ENCODE data around the gene MARVELD1.

The MARVELD1 gene

DNA sequence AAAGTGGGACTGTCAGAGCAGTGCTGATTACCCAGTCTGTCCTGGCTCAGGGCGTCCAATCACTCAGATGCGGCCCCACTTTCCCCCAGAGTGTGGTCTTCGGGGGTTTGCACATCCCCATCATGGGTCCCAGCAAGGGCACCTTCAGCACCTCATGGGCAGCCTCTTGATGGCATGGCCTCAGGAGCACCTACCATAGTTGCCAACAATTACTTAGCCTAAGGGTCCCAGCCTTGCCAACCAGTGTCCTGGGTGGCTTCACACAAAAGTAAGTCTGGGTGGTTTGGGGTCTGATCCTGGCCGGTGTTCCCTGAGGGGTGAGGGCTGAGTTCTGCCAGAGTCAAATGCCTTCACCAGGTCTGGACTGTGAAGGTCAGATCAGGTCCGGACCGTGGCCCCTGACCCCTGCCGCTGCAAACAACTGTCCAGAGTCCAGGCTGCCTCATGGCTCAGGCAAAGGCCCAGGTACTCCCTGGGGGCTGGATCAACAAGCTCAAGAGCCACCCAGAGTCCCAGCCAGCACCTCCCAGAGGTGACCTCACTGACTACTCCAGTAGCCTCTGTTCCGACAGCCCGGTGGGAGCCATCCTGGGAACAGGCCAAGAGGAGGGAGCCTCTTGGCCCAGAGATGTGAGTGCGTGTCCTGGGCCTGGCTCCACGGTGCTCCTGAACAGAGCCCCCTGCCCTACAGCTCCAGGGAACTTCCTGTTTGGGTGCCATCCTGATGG lies 6.2 kb upstream of the MARVELD1 start:
- no peaks in the 10 kb centered on the region for H3K4me1 Mint-ChIP-seq
- peaks cover 3% of the 10 kb centered on the region for H3K9me3 Mint-ChIP-seq
- ATAC-seq (ENCODE audit: low read depth) (no peak), DNase-seq (ENCODE audit: low spot score in 2 of 2) (no peak)
- H3K27ac Mint-ChIP-seq, result no peak overlapping the region
- H3K27me3 Mint-ChIP-seq, result peaks cover 14% of the 10 kb centered on the region
- no peaks in the 10 kb centered on the region for H3K36me3 Mint-ChIP-seq
- H3K4me3 Mint-ChIP-seq, result no peak overlapping the region

DNA sequence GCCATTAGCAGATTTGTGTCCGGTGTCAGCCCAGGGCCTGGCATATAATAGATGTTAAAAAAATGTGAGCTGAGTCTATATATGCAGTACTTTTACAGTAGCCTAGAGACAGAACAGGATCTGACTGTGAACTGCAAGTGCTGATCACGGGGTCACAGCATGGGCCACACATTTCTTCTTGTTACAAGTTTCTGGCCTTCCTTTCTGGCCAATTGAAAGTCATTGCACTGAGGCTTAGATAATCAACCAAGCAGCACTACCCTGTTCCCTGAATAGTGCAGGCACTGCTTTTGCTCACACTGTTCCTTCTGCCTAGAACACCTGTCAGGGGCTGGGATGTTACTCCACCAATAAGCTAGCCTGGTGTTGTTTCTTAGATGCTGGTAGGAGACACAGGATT lies 5.4 kb upstream of the MARVELD1 start:
- DNase-seq (ENCODE audit: low spot score in 2 of 2) (no peak), ATAC-seq (ENCODE audit: low read depth) (no peak)
- H3K36me3 Mint-ChIP-seq, result no peaks in the 10 kb centered on the region
- no peak overlapping the region for H3K27ac Mint-ChIP-seq
- peaks cover 16% of the 10 kb centered on the region for H3K27me3 Mint-ChIP-seq
- no peak overlapping the region for H3K4me3 Mint-ChIP-seq
- H3K4me1 Mint-ChIP-seq, result peaks cover 4% of the 10 kb centered on the region
- peaks cover 3% of the 10 kb centered on the region for H3K9me3 Mint-ChIP-seq

DNA sequence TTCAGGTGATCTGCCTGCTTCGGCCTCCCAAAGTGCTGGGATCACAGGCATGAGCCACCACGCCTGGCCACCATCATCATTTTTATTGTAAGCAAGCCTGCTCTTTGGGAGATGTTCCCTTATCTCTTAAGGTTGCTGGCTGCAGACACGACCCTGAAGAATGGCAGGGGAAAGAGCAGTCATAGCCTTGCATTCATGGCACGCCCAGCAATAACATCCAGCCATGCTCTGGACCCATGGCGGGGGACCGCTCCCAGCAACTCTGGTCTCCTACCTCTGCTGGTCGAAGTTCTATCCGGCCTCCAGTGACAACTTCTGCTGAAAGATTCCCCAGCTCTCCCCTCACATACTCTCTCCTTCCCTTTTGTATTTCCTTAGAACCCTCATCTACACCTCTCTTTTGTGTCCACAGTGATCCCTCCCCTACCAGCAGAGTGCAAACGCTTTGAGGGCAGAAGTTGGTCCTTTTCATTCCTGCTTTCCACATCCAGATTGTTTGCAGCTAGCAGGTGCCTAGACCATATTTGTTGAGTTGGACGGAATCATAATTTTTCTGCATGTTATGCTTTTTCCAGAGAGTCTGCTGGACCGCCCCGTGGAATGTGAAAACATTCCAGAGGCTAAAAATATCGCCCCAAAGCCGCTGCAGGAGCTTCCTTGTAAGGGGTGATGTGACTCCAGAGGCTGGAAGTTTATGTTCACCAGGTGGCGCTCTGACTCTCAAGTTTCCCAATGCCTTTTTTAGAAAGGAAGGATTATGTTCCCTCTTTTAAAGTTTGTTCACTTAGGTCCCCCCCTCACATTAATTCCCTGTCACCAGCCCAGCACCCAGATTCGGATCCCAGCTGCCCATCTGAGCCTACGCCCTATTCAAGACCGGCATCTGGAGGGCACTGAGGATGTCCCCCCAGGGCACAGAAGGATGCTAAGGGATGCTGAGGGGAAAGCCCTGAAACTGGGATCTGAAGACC lies 4.3 kb upstream of the MARVELD1 start:
- DNase-seq (ENCODE audit: low spot score in 2 of 2) (no peak), ATAC-seq (ENCODE audit: low read depth) (no peak)
- H3K27ac Mint-ChIP-seq, result no peak overlapping the region
- no peaks in the 10 kb centered on the region for H3K9me3 Mint-ChIP-seq
- H3K27me3 Mint-ChIP-seq, result peaks cover 11% of the 10 kb centered on the region
- H3K36me3 Mint-ChIP-seq, result no peaks in the 10 kb centered on the region
- no peak overlapping the region for H3K4me3 Mint-ChIP-seq
- H3K4me1 Mint-ChIP-seq, result peaks cover 10% of the 10 kb centered on the region

DNA sequence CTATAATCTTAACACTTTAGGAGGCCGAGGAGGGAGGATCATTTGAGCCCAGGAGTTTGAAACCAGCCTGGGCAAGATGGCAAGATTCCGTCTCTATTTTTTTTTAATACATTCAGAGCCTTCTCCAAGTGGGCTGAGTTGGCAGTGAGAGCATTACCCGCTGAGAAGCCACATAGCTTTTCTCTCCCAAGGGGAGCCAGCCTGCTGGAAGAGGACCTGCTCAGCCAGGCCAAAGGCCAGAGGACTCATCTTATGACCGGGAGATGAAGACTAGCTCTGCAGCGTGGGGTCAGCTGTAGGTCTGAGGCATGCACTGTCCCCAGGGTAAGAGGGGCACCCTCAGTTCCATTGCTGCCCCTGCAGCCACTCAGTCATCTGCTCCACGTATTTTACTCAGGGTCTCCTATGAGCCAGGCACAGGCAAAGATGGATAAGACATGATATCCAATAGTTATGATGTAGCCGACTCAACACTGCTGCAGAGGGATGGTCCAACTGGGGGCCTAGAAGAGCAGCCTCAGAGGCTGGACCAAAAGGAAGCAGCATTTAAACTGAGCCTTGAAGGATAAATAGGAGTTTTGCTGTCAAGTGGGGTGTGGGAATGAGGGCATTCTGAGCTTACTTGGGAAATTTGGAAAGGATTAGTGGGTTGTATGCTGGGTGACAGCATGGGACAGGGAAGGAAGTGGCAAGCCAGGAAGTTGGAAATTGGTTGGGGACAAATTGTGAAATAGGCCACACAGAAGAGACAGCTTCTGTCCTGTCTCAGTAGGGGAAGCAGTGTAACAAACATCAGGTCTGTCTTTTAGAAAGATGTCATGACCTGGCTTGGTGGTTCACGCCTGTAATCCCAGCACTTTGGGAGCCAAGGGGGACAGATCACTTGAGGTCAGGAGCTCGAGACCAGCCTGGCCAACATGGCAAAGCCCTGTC lies 1.6 kb upstream of the MARVELD1 start:
- peaks cover 11% of the 10 kb centered on the region for H3K27me3 Mint-ChIP-seq
- H3K4me3 Mint-ChIP-seq, result peak overlapping the region; percentile 59
- no peak overlapping the region for H3K27ac Mint-ChIP-seq
- no peaks in the 10 kb centered on the region for H3K36me3 Mint-ChIP-seq
- H3K4me1 Mint-ChIP-seq, result peaks cover 12% of the 10 kb centered on the region
- ATAC-seq (ENCODE audit: low read depth), result no peak
- H3K9me3 Mint-ChIP-seq, result no peaks in the 10 kb centered on the region
- DNase-seq (ENCODE audit: low spot score in 2 of 2), result no peak

DNA sequence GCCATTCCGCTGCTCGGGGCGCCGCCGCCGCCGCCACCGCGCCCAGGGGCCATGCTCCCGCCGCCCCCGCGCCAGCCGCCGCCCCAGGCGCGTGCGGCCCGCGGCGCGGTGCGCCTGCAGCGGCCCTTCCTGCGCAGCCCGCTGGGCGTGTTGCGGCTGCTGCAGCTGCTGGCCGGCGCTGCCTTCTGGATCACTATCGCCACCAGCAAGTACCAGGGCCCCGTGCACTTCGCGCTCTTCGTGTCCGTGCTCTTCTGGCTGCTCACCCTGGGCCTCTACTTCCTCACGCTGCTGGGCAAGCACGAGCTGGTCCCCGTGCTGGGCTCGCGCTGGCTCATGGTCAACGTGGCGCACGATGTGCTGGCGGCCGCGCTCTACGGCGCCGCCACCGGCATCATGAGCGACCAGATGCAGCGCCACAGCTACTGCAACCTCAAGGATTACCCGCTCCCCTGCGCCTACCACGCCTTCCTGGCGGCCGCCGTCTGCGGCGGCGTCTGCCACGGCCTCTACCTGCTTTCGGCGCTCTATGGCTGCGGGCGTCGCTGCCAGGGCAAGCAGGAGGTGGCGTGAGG lies 383 bp downstream of the MARVELD1 start:
- H3K27ac Mint-ChIP-seq, result peak overlapping the region; percentile 56
- ATAC-seq (ENCODE audit: low read depth) (peak; percentile 84), DNase-seq (ENCODE audit: low spot score in 2 of 2) (peak; percentile 44 to 59)
- H3K4me1 Mint-ChIP-seq, result peaks cover 12% of the 10 kb centered on the region
- H3K27me3 Mint-ChIP-seq, result peaks cover 9% of the 10 kb centered on the region
- H3K9me3 Mint-ChIP-seq, result no peaks in the 10 kb centered on the region
- H3K36me3 Mint-ChIP-seq, result no peaks in the 10 kb centered on the region
- H3K4me3 Mint-ChIP-seq, result peak overlapping the region; percentile 99

DNA sequence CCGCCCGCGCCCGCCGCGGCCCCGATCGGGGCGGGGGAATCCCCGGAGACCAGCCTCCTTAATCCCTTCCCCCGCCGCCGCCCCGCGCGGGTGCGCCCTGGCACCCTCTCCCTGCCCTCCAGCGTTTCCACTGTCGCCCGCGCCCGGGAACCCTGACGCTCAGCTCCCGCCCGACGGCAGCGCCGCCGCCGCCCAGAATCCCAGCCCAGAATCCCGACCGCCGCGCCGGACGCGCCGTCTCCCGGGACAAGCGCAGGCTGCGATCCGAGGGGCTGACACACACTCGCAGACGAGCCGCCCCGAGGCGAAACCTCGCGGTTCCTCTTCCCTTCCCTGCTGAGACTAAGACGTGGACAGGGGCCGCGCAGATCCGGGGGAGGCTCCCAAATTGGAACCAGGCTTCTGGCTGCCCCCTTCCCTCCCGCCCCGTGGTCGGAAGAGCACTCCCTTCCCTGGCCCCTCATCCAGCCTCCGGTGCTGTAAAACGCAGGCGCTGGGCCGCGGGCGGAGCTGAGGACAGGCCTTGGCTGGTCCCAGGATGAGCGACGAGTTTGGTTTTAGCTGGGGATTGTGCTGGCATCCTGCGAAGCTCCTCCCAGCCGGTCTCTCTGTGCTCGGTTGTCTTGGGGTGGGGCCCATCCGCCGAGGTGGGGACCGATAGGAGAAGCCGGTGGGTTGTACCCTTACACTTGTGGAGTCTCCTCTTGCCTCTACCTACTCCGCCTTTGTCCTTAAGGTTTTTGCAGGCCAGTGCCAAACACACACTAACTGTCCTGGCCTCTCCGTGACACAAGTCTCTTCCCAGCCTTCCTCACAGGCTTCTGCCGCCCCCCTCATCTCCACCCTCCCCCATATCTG lies 1.1 kb downstream of the MARVELD1 start:
- Mint-ChIP-seq H3K36me3 (no peaks in the 10 kb centered on the region), H3K27ac (peak overlapping the region; percentile 56), H3K4me1 (peaks cover 12% of the 10 kb centered on the region), H3K27me3 (peaks cover 6% of the 10 kb centered on the region), H3K4me3 (peak overlapping the region; percentile 99), H3K9me3 (no peaks in the 10 kb centered on the region)
- peak; percentile 20 to 50 for DNase-seq (ENCODE audit: low spot score in 2 of 2)
- peak; percentile 57 for ATAC-seq (ENCODE audit: low read depth)

DNA sequence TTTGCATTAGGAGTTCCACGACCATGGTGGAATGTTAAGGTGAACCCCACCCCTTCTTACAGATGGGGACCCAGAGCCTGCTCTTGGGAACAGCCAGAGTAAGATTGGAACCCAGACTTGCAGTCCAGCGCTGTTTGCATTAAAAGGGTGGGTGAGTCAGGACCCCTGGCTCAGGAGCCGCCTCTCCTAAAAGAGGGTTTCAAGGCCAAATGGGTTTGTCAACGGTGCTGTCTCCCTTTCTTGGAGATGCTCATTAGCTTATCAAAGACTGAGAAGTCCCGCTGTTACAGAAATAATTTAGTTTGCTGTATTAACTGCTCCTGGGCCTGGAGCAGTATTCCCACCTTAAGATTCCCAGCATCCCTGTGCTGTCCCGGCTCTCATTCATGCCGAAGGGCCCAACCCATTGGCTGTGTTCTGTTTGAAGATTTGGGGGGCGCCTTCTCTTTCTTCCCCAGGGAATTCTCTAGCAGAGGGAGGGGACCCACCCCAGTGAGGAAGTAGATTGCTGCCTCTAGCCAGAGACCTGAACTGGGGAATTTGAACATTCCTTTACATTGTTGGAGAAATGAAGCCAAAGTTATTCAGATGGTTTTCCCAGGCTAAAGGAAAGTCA lies 1.8 kb downstream of the MARVELD1 start:
- no peak overlapping the region for H3K27ac Mint-ChIP-seq

DNA sequence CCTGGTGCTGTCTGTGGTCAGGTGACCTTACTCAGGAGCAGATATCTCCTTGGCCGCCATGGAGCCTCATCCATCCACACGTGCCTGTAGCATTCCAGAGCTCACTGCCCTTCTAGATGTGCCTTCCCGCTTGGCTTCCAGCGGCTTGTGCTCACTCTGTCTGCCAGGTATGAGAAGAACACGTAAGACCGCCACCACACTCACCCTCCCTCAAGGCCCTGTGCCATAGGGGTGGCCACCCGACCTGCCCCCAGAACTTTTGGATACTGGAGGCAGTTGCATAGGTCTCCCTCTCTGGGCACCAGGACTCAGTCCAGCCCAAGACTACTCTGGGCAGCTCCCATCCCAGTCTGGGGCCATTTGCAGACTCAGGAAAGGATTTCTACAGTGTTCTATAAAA lies 4.1 kb downstream of the MARVELD1 start:
- Mint-ChIP-seq H3K27ac (no peak overlapping the region), H3K4me3 (no peak overlapping the region), H3K27me3 (peaks cover 3% of the 10 kb centered on the region), H3K36me3 (no peaks in the 10 kb centered on the region), H3K4me1 (peaks cover 12% of the 10 kb centered on the region), H3K9me3 (no peaks in the 10 kb centered on the region)
- no peak for DNase-seq (ENCODE audit: low spot score in 2 of 2)
- no peak for ATAC-seq (ENCODE audit: low read depth)

More for the DNA sequence above, 1.8 kb downstream of the MARVELD1 start:
- DNase-seq (ENCODE audit: low spot score in 2 of 2), result no peak
- Mint-ChIP-seq H3K27me3 (peaks cover 6% of the 10 kb centered on the region), H3K4me3 (peak overlapping the region; percentile 99), H3K4me1 (peaks cover 12% of the 10 kb centered on the region), H3K36me3 (no peaks in the 10 kb centered on the region), H3K9me3 (no peaks in the 10 kb centered on the region)
- no peak for ATAC-seq (ENCODE audit: low read depth)

DNA sequence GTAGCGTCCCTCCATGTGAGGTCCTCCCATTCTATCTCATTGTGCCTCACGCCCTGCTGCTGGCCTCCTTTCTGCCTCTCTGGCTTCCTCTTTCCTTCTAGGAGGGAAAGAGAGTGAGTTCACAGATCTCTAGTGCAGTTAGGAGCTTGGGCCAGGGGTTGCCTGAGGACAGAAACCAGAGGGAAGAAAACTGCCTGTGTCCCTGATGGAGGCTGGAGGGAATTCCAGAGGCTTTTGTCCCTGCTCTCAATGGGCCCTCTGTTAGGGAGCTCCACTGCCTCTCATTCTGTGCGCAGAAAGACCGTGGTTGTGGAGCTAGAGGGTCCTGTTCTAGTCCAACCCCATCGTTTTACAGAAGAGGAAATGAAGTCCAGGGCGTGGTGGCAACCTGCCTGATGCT lies 4.6 kb downstream of the MARVELD1 start:
- ATAC-seq (ENCODE audit: low read depth), result no peak
- DNase-seq (ENCODE audit: low spot score in 2 of 2), result no peak
- Mint-ChIP-seq H3K9me3 (no peaks in the 10 kb centered on the region), H3K36me3 (no peaks in the 10 kb centered on the region), H3K4me3 (no peak overlapping the region), H3K27ac (no peak overlapping the region), H3K4me1 (peaks cover 8% of the 10 kb centered on the region), H3K27me3 (no peaks in the 10 kb centered on the region)

DNA sequence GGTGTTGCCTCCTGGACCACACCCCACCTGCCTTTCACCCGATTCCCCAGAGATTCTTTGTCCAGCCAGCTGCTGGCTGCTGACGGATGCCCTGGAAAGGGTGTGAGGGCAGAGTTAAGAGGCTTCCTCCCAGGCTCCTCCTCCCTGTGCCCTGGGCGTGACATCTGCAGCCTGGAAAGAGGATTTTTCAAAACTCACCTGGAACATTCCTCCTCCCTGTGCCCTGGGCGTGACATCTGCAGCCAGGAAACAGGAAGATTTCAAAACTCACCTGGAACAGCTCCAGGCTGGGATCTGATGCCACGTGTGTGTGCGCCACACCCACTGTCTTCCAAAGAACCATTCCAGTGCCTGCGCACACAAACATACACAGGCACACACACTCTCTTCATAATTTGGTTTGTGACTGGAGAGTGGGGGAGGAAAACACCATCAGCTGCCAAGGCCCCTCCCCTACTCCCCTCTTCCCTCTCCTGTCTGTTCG lies 5.2 kb downstream of the MARVELD1 start:
- Mint-ChIP-seq H3K4me3 (no peak overlapping the region), H3K4me1 (peaks cover 5% of the 10 kb centered on the region), H3K27ac (no peak overlapping the region), H3K9me3 (no peaks in the 10 kb centered on the region), H3K36me3 (no peaks in the 10 kb centered on the region), H3K27me3 (no peaks in the 10 kb centered on the region)
- ATAC-seq (ENCODE audit: low read depth) (no peak), DNase-seq (ENCODE audit: low spot score in 2 of 2) (no peak)

DNA sequence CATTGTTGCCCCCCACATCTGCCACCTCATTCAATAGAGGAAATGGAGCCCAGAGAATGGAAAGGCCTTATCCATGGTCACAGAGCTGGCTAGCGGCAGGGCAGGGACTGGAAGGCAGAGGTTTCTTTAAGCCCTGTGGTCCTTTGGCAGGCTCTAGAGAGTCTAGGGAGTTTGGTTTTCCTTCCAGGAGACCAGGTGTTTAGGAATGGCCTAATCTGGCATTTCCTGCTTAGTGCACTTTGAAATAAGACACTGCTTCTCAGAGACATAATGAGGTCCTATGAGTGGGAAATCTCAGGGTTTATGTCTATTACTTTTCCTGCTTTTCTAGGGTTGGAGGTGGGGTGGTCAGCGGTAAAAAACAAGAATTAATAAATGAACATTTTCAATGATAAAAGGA lies 6.1 kb downstream of the MARVELD1 start:
- peaks cover 3% of the 10 kb centered on the region for H3K4me1 Mint-ChIP-seq
- no peak overlapping the region for H3K27ac Mint-ChIP-seq
- H3K27me3 Mint-ChIP-seq, result no peaks in the 10 kb centered on the region
- DNase-seq (ENCODE audit: low spot score in 2 of 2) (no peak), ATAC-seq (ENCODE audit: low read depth) (no peak)
- no peak overlapping the region for H3K4me3 Mint-ChIP-seq
- no peaks in the 10 kb centered on the region for H3K9me3 Mint-ChIP-seq
- no peaks in the 10 kb centered on the region for H3K36me3 Mint-ChIP-seq
